ENCODE data around the gene NRIP3.
"Not testable (repeated sequence)": the region's sequence is repeated elsewhere in the genome, so short reads cannot be mapped to it uniquely, and the experiment has no call there.

NRIP3 gene

DNA sequence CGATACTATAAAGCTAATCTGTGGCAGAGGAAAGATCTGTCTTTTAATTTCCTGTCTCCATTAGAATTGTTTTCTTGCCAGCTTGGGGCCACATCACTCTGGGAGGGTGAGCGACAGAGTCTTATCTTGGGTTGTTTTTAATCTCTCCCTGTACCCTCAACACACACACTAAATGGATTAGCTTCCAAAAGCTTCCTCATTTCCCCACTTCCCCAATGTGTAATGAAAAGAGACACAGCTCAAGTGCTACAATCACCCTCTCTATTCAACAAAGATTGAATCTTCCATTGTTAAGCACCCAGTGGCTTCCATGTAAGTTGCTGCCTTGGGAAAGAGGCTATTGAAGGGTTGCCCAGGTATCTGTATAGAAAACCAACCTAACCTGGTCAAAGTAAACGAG is 54.9 kb downstream of the NRIP3 start:
- TF ChIP-seq, protein P1, sequence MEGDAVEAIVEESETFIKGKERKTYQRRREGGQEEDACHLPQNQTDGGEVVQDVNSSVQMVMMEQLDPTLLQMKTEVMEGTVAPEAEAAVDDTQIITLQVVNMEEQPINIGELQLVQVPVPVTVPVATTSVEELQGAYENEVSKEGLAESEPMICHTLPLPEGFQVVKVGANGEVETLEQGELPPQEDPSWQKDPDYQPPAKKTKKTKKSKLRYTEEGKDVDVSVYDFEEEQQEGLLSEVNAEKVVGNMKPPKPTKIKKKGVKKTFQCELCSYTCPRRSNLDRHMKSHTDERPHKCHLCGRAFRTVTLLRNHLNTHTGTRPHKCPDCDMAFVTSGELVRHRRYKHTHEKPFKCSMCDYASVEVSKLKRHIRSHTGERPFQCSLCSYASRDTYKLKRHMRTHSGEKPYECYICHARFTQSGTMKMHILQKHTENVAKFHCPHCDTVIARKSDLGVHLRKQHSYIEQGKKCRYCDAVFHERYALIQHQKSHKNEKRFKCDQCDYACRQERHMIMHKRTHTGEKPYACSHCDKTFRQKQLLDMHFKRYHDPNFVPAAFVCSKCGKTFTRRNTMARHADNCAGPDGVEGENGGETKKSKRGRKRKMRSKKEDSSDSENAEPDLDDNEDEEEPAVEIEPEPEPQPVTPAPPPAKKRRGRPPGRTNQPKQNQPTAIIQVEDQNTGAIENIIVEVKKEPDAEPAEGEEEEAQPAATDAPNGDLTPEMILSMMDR (IDR thresholded peaks at IDR 0.05; ENCODE audit: low read depth, low read length), result no peak
- H3K4me3 ChIP-seq (replicated peaks in 1 of 2; ENCODE audit: low read depth in 2 of 2, low read length in 2 of 2), result no peak overlapping the region
- no peak for DNase-seq (ENCODE audit: low read depth in 2 of 2)

DNA sequence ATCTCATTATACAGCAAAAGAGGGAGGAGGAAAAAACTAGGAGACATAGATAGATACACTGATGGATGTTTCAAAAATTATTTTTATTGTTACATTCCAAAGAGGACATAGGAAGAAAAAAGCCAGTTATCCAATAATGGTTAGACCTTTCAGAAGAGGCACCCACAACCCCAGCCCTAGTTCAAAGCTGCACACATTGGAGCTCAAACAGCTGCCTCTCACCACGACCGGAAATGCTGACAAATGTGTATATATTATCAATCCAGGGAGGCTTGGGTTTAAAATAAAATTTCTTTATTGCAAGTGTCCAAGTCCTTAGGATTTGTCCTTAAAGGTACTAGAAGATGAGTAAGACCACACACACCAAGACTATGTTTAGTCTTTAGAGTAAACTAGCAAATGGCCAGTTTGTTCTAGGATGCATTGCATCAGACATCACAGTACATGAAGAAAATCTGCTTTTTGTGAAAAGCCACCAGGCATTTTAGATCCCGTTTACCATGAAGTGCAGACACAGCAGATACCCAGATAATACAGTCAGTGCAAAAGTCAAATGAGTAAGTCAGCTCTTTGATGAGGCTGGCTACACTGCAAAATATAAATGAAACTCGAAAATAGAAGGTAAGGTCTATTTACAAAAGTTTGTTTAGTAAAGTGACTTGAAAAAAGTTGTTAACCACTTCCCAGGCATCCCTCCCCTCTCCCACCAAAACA is 56.4 kb downstream of the NRIP3 start:
- H3K4me3 ChIP-seq (replicated peaks in 1 of 2; ENCODE audit: low read depth in 2 of 2, low read length in 2 of 2), result no peak overlapping the region
- TF ChIP-seq, protein P1 (IDR thresholded peaks at IDR 0.05; ENCODE audit: low read depth, low read length), result no peak
- DNase-seq (ENCODE audit: low read depth in 2 of 2), result no peak

DNA sequence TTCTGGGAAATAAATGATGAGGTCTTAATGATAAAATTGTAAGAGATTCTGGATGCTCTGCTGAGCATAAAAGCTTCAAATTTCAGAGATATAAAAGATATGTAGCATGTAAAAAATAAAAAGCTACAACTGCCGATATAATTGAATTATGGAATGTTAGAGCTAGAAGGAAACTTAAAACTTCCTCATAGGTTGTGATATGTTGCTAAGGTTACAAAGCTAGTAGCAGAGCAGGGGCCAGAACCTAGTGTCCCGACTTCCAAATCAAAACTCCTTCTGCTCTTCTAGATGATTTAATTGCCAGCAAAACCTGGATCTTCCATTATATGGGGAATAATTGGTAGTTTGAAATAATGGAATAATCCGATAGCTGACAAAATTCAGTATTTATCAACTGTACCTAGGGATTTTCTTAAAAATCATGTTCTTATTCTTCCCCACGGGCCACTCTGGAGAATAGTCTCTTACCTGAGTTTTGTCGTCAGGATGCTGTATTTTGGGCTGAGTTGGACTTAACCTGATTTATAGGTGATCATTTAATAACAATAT is 61.2 kb downstream of the NRIP3 start, which contains the start of gene ASCL3:
TSS of gene ASCL3 (minus strand) at position 499 of the 549 bp plus-strand sequence. CDS start 4,855 bp downstream, outside the sequence.
- DNase-seq (ENCODE audit: low read depth in 2 of 2), result no peak
- no peak within 1 kb of the TSS for H3K4me3 ChIP-seq (replicated peaks in 1 of 2; ENCODE audit: low read depth in 2 of 2, low read length in 2 of 2)
- TF ChIP-seq, protein P1 (IDR thresholded peaks at IDR 0.05; ENCODE audit: low read depth, low read length), result no peak

DNA sequence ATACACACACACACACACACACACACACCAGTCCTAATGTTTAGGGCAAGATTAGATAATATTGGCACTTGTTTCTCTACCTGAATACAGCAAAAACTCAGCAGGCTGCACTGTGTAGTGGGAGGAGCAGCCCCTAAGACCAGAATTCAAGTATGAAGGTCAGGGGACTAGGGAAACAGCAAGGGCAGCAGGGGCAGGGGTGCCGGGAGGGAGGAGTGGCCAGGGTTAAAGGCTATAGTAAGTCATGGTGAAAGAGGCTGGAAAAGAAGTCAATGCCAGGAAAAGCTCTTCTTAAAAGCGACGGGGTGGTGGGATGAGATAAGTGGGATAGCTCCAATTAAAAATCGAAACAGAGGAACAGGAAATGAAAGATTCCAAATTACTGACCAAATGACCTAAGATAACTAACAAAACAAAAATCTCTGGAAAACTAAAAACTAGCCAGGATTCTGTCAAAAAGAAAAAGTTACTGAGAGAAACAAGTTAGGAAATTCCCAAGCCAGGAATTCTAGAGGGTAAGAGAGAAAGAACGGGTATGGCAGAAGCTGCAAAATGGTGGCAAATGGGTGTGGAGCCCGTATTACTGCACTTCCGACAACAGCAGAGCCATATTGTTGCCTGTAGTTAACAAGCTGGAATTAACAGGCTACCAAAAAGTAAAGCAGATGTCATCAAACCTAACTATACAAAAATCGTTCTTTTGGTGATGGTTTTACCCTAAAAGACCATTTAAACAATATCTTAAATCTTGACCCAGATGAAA is 62.3 kb downstream of the NRIP3 start:
- TF ChIP-seq, protein P1 (IDR thresholded peaks at IDR 0.05; ENCODE audit: low read depth, low read length), result no peak
- H3K4me3 ChIP-seq (replicated peaks in 1 of 2; ENCODE audit: low read depth in 2 of 2, low read length in 2 of 2), result no peak overlapping the region
- DNase-seq (ENCODE audit: low read depth in 2 of 2), result no peak

DNA sequence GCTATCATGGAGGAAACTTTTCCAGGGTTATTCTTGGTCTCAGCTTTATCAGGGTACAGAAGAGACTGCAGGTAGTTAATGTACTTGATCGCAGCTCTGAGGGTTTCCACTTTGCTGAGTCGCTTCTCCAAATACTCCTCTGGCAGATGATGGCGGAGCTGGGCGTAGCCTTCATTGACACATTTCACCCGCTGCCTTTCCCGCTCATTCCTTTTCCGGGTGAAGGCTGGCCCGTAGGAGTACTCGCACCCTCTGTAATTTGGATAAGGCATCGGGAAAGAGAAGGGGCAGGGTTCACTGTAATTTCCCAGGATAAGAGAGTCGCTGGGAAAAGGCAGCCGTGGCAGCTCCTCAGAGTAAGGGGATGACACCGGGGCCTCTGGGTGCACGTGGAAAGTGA is 66.1 kb downstream of the NRIP3 start:
- TF ChIP-seq, protein P1 (IDR thresholded peaks at IDR 0.05; ENCODE audit: low read depth, low read length), result no peak
- DNase-seq (ENCODE audit: low read depth in 2 of 2), result no peak
- no peak overlapping the region for H3K4me3 ChIP-seq (replicated peaks in 1 of 2; ENCODE audit: low read depth in 2 of 2, low read length in 2 of 2)

DNA sequence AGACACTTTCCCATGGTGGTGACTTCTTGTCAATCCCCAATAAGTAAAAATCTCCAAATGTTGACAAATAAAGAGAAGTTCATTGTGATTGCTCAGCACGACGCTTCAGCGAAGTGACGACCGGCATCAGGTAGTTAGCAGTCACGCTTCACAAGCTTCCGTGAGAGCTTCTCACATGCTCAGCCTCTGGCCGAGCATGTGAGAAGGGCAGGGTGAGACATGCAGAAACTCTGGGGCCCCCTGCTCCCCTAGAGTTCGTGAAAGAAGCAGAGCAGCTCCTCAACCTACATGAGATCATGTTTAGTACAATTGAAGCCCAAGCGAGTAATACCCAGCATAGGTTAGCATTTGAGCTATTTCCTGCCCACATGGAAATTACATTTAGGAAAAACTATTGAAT is 66.6 kb downstream of the NRIP3 start:
- no peak overlapping the region for H3K4me3 ChIP-seq (replicated peaks in 1 of 2; ENCODE audit: low read depth in 2 of 2, low read length in 2 of 2)
- DNase-seq (ENCODE audit: low read depth in 2 of 2), result no peak
- TF ChIP-seq, protein P1 (IDR thresholded peaks at IDR 0.05; ENCODE audit: low read depth, low read length), result no peak

DNA sequence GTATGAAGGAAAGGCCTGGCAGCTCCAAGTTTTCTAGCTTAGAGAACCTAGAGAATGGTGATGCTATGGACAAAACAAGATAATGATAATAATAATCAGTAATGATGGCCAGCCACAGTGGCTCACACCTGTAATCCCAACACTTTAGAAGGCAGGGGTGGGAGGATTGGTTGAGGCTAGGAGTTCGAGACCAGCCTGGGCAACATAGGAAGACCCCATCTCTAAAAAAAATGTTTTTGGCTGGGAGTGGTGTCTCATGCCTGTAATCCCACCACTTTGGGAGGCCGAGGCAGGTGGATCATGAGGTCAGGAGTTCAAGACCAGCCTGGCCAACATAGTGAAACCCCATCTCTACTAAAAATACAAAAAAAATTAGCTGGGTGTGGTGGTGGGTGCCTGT is 68.0 kb downstream of the NRIP3 start:
- H3K4me3 ChIP-seq (replicated peaks in 1 of 2; ENCODE audit: low read depth in 2 of 2, low read length in 2 of 2); DNase-seq (ENCODE audit: low read depth in 2 of 2): not testable (repeated sequence)
